MCF 10A (cell line): ENCODE data around the gene SEC14L2. TPM values are rescaled to one million over a fixed set of nuclear protein-coding genes. Genes with fewer than 3 reads are reported as not detected.
"Not testable (repeated sequence)": the region's sequence is repeated elsewhere in the genome, so short reads cannot be mapped to it uniquely, and the experiment has no call there.

Experiments
- BruUV-seq: library from RNA; stranded (reverse); fragments of 400-500 nt; replicated peaks from 2 replicates; lab custom pipeline; 2021; lab: Mats Ljungman, UMichigan
- CTCF ChIA-PET: fragments of 300-600 bp; sonication (Branson Sonifier 250); formaldehyde crosslinking; extraction: SDS; loops from one replicate; lab custom pipeline; 2021; ENCODE audit warnings: antibody characterized with exemption, inconsistent platforms; lab: Yijun Ruan, JAX
- POLR2A ChIA-PET: fragments of 300-600, 350-650 bp; sonication (Branson Sonifier 250); formaldehyde crosslinking; extraction: SDS; loops from one replicate; lab custom pipeline; 2020; ENCODE audit warnings: antibody characterized with exemption, inconsistent platforms; lab: Yijun Ruan, JAX
- DNase-seq: peaks from one replicate; pipeline ENCODE4 v3.0.0-alpha.2; 2018; ENCODE audit not compliant: unreplicated experiment
- H3K27ac Mint-ChIP-seq: one replicate; pipeline ENCODE4 v1.8.0; 2022; ENCODE audit warnings: mild to moderate bottlenecking, low read depth, mixed read lengths; ENCODE audit not compliant: unreplicated experiment
- H3K27me3 Mint-ChIP-seq: one replicate; pipeline ENCODE4 v1.8.0; 2022; ENCODE audit warnings: mixed read lengths; ENCODE audit not compliant: insufficient read depth, unreplicated experiment
- H3K36me3 Mint-ChIP-seq: one replicate; pipeline ENCODE4 v1.8.0; 2022; ENCODE audit warnings: mild to moderate bottlenecking, moderate library complexity, mixed read lengths; ENCODE audit not compliant: insufficient read depth, unreplicated experiment
- H3K4me1 Mint-ChIP-seq: one replicate; pipeline ENCODE4 v1.8.0; 2022; ENCODE audit warnings: mixed read lengths; ENCODE audit not compliant: insufficient read depth, unreplicated experiment
- H3K4me3 Mint-ChIP-seq: one replicate; pipeline ENCODE4 v1.8.0; 2022; ENCODE audit warnings: mild to moderate bottlenecking, moderate library complexity, mixed read lengths; ENCODE audit not compliant: unreplicated experiment
- H3K9me3 Mint-ChIP-seq: one replicate; pipeline ENCODE4 v1.8.0; 2022; ENCODE audit warnings: mixed read lengths; ENCODE audit not compliant: unreplicated experiment
- CTCF ChIP-seq: fragments of 200-600 bp; IDR thresholded peaks from one replicate; pipeline ENCODE4 v1.8.0; 2022; ENCODE audit warnings: antibody characterized with exemption, mild to moderate bottlenecking; ENCODE audit not compliant: unreplicated experiment
- intact Hi-C: fragments of 100-400 bp; cut with micrococcal nuclease; formaldehyde crosslinking; loops from 2 replicates; pipeline ENCODE4 v1.14.1; 2022
- total RNA-seq: library from RNA; stranded (reverse); gene quantifications from 2 replicates; pipeline ENCODE4 v1.2.3, GENCODE V29; 2022

The SEC14L2 gene
- total RNA-seq, 1 experiment from 2014 or later, result 29.1 TPM

- ChIA-PET POLR2A (interaction anchor here (0.6 to 16.9 kb wide), 6 partner anchors 8 to 398 kb away, joined by 3 to 532 read pairs (median 6); partner anchors contain the start of gene MTFP1), CTCF (interaction anchor here (0.6 kb wide), 1 partner anchor 25 kb away, joined by 3 read pairs; no protein-coding TSS in a partner anchor)
- Mint-ChIP-seq H3K4me3 (peak overlapping the region; percentile 85), H3K4me1 (peaks cover 35% of the 10 kb centered on the region), H3K27ac (peak overlapping the region; percentile 92), H3K27me3 (no peaks in the 10 kb centered on the region), H3K9me3 (no peaks in the 10 kb centered on the region), H3K36me3 (peaks cover 46% of the 10 kb centered on the region)
- intact Hi-C loops, result no loop called here
- no peak for TF ChIP-seq CTCF
- no TSS peak for BruUV-seq
- peak; percentile 88 for DNase-seq
Measured at GRCh38 chr22:30400159-30400558, 3.3 kb downstream of the SEC14L2 start.

GRCh38 chr22:30401024-30401423 is 4.2 kb downstream of the SEC14L2 start:
- H3K9me3 Mint-ChIP-seq, H3K27ac Mint-ChIP-seq, BruUV-seq, H3K4me3 Mint-ChIP-seq, H3K27me3 Mint-ChIP-seq, DNase-seq, intact Hi-C loops: not testable (repeated sequence)
- H3K36me3 Mint-ChIP-seq, result peaks cover 55% of the 10 kb centered on the region
- POLR2A ChIA-PET, result interaction anchor here (0.7 to 16.9 kb wide), 5 partner anchors 7 to 190 kb away, joined by 3 to 532 read pairs (median 8); partner anchors contain the start of gene MTFP1
- CTCF ChIA-PET, result interaction anchor here (0.7 to 2.0 kb wide), 3 partner anchors 11 to 232 kb away, joined by 3 to 13 read pairs (median 6); no protein-coding TSS in a partner anchor
- H3K4me1 Mint-ChIP-seq, result peaks cover 35% of the 10 kb centered on the region

DNA sequence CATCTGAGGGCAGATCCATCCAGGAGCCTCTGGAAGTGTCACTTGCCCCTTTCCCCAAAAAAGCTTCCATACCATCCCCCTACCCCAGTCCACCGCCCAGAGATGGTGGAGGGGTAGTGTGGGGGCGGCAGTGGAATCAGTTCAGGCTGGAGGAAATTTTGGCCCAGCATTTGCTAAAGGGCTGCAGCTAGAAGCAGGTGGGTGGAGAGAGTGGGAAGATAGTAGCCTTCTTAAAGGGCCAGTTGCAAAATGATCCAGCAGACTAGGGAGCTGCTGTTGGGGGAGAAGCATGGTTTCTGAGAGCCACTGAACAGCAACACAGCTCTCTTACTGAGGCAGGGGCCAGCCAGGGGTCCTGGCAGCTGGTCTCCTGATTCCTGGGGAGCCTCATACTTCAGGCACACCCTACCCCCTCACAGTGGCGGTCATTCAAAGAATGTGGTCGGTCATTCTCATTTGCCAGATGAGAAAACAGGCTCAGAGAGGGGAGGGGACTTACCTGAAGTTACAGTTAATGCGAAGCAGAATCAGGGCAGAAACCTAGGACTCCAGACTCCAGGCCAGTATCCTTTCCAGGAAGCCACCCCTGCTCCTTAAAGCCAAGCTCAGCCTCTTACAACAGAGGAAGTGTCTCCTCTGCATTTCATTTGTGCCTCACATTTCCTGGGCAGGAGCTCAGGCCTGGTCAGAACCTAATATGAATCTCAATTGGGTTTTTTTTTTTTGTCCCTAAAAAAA is 5.4 kb downstream of the SEC14L2 start:
- H3K9me3 Mint-ChIP-seq, result no peaks in the 10 kb centered on the region

GRCh38 chr22:30402766-30403104 is 5.9 kb downstream of the SEC14L2 start:
- Mint-ChIP-seq H3K4me1 (peaks cover 34% of the 10 kb centered on the region), H3K36me3 (peaks cover 69% of the 10 kb centered on the region), H3K27ac (peak overlapping the region; percentile 54)
- ChIA-PET CTCF (interaction anchor here (0.6 to 2.0 kb wide), 5 partner anchors 12 to 232 kb away, joined by 3 to 13 read pairs (median 3); no protein-coding TSS in a partner anchor), POLR2A (interaction anchor here (0.6 to 16.9 kb wide), 4 partner anchors 9 to 51 kb away, joined by 4 to 532 read pairs (median 6); partner anchors contain the start of gene MTFP1)
- H3K9me3 Mint-ChIP-seq, BruUV-seq, intact Hi-C loops, DNase-seq, H3K27me3 Mint-ChIP-seq, H3K4me3 Mint-ChIP-seq: not testable (repeated sequence)

More for the DNA sequence above, 5.4 kb downstream of the SEC14L2 start:
- Mint-ChIP-seq H3K36me3 (peaks cover 65% of the 10 kb centered on the region), H3K4me1 (peaks cover 35% of the 10 kb centered on the region), H3K27ac (peak overlapping the region; percentile 54), H3K27me3 (no peaks in the 10 kb centered on the region), H3K4me3 (no peak overlapping the region)
- no peak for TF ChIP-seq CTCF
- POLR2A ChIA-PET, result interaction anchor here (0.6 to 16.9 kb wide), 4 partner anchors 9 to 51 kb away, joined by 4 to 532 read pairs (median 6); partner anchors contain the start of gene MTFP1
- CTCF ChIA-PET, result interaction anchor here (0.6 to 2.0 kb wide), 6 partner anchors 10 to 354 kb away, joined by 3 to 13 read pairs (median 4); no protein-coding TSS in a partner anchor
- DNase-seq, result no peak
- no TSS peak for BruUV-seq
- intact Hi-C loops, result no loop called here
